ENCODE measurements around the gene WDR41. TPM values are rescaled to one million over a fixed set of nuclear protein-coding genes. Genes with fewer than 3 reads are reported as not detected.

The WDR41 gene
- polyA plus RNA-seq, 3 donors, result 52.8 to 66.1 (median 60.2) TPM

DNA sequence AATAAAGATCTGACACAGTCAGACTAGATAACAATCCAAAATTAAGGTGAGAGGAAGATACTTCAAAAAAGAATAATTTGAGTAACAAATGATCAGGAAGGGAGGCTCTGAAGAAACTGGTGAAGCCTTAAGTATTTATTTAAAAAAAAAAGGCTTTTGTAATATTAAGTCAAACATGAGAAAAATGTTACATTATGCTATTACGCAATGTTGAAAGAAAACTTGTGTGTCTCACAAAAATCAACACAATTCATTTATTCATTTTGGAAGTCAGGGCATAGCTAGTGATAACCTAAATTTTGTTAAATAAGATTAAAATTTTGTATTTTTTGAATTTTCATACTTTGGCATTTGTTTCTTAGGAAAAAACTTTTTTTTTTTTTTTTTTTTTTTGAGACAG, 28.2 kb downstream of the WDR41 start:
- no peak for DNase-seq (ENCODE audit: extremely low read depth in 1 of 11, low read depth in 9 of 11, low spot score in 4 of 11)

DNA sequence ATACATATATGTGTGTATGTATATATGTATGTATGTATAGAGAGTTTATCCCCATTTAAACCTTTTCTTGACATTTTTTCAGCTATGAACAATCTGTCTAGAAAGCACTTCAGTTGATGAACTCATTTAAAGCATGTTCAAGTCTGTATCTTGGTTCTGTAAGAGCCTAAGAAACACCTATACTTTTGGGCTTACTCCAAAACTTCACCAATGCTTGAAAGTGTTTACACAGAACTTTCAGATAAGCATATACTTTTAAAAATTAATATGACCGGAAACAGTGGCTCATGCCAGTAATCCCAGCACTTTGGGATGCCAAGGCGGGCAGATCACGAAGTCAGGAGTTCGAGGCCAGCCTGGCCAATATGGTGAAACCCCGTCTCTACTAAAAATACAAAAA, 30.8 kb downstream of the WDR41 start:
- no peak for DNase-seq (ENCODE audit: extremely low read depth in 1 of 11, low read depth in 9 of 11, low spot score in 4 of 11)

DNA sequence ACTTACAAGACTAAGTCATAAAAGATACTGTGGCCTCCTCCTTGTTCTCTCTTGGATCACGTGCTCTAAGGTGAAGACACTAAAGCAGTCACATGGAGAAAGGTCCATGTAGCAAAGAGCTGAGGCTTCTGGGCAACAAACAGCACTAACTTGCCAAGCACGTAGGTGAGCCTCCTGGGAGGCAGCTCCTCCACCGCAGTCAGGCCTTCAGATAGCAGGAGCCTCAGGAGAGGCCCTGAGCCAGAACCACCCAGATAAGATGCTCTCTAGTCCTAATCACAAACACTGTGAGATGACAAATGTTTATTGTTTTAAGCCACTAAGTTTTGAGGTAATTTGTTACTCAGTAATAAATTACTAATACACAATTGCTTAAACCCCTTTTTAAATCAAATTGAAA, 38.0 kb downstream of the WDR41 start:
- no peak for DNase-seq (ENCODE audit: extremely low read depth in 1 of 11, low read depth in 9 of 11, low spot score in 4 of 11)

DNA sequence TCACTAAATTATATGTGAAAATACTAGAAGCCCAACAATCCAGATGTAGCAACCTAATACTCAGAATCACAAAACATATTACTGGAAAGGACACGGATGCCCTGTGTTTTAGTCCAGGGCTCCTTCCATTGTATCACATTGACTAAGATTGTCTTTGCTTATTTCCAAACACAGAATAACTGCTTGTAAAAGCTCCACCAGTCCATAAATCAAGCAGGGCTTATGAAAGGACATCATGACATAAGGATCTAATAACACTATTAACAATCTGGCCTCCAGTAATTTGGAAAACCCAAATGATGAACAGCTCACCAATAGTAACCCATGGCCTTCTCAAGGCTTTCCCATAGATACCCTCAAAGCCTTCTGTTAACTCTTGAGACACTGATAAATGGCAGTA, 39.8 kb downstream of the WDR41 start:
- no peak for DNase-seq (ENCODE audit: extremely low read depth in 1 of 11, low read depth in 9 of 11, low spot score in 4 of 11)

DNA sequence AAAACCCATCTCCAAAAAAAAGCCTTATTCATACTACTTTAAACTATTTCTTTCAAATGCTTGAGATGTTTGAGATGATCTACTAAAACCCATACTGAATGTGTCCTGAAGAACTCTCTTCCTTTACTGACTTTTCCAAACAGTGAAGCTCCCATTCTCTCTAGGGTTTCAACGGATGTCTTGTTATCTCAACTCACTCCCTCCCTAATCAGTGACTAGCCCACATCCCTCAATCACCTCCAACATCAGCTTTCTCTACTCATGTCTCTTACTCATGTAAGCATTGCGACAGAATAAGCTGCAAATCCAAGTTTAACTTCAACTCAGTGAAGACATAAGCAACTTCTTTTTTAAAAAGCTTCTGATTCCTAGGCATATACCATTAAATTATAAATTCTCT, 42.1 kb downstream of the WDR41 start:
- DNase-seq (ENCODE audit: extremely low read depth in 1 of 11, low read depth in 9 of 11, low spot score in 4 of 11), result no peak

DNA sequence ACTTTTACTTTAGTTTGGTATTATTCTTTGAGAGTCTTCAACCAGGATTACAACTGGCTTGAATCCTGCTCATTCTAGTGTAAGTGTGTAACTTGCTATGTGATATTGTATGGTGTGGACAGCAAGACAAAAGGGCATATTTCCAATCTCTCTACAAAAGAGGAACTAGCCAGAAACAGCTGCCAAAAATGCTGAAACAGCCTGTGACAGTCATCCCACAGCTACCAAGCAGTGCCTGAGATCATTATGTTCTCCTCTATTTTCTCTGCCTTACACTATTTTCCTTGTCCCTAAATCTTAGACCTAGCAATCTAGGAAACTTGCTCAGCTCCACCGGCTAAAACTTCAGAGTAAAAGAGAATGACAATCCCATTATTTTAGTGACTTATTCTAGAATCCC, 42.8 kb downstream of the WDR41 start:
- no peak for DNase-seq (ENCODE audit: extremely low read depth in 1 of 11, low read depth in 9 of 11, low spot score in 4 of 11)

DNA sequence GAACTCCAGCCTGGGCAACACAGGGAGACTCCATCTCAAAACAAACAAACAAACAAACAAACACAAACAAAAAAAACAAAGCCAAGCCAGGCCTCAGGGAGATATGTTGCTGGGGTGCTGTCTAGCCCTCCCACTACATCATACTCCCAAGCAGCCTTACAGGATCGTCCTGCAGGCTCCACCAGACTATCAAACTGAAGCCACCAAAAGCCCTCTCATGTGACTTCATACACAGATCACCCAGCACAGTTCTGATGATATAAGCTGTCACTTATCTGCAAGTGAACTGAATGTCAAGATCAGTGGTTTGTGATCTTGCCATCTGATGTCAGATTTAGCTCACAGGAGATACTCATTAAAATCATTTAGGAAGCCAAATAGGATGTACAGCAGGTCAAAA, 43.3 kb downstream of the WDR41 start:
- DNase-seq (ENCODE audit: extremely low read depth in 1 of 11, low read depth in 9 of 11, low spot score in 4 of 11), result no peak

DNA sequence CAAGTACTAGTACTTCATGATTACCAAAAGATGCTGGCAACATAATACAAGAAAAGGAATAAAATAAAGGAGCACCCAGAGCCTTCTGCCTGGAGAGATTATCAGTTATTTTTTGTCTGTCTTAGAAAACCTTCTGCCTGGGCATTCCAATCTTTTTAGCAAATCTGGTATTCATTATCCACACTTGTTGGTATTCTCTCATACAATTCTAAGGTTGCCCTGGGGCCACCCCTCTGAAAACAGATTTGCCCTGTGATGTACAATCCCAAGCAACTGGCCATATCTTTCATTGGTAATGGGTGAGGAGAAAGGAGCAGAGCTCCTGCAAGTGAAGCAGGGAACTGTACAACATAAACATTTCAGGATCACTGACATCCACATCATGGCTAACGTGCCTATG, 47.8 kb downstream of the WDR41 start:
- no peak for DNase-seq (ENCODE audit: extremely low read depth in 1 of 11, low read depth in 9 of 11, low spot score in 4 of 11)

DNA sequence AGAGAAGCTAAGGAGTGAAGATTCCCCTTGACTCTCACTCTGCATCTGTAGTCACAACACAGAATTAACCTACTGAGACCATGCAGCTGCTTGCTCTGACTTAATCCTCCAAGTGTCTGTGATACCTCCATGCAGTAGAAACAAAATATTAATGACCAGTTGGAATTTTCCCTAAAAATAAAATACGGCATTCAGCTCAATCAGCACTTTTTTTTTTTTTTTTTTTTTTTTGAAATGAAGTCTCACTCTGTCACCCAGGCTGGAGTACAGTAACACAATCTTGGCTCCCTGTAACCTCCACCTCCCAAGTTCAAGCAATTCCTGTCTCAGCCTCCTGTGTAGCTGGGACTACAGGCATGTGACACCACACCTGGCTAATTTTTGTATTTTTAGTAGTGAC, 48.4 kb downstream of the WDR41 start:
- no peak for DNase-seq (ENCODE audit: extremely low read depth in 1 of 11, low read depth in 9 of 11, low spot score in 4 of 11)

DNA sequence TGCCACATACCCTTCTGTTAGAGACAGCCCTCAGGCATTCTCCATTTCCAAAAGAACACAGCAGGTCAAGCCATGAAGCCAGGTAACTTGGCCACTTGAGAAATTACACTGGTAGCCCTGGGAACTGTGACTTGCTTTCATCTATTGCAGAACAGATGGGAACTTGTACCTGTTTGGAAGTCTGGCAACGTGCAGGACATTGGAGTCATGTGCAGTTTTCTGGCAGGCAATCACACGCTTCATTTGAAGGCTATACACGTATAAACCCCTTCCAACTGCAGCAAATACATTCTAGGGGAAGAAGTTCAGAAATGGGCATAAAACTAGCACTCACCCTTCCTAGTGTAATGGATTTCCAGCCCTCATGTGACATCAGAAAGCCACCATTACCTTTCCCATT, 54.0 kb downstream of the WDR41 start:
- DNase-seq (ENCODE audit: extremely low read depth in 1 of 11, low read depth in 9 of 11, low spot score in 4 of 11), result no peak

DNA sequence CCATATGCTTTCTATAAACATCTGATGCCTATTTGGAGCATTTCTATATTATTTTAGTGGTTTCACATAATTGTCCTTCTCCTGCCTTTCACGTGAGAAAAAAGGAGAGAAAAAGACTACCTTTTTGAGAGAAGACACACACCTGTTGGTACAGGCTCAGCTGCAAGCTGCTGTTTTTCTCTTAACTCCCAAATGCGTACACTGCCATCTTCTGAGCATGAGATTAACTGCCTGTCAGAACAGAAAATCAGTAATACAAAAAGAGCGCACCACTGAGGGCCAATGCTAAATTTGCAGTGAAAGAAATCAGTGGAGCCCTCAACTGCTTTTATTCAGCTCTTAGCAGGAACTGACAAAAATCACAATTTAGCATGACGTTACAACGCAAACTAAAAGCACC, 54.9 kb downstream of the WDR41 start:
- DNase-seq (ENCODE audit: extremely low read depth in 1 of 11, low read depth in 9 of 11, low spot score in 4 of 11), result peak in 7 of 11 donors; percentile 5 to 15 (median 13)

DNA sequence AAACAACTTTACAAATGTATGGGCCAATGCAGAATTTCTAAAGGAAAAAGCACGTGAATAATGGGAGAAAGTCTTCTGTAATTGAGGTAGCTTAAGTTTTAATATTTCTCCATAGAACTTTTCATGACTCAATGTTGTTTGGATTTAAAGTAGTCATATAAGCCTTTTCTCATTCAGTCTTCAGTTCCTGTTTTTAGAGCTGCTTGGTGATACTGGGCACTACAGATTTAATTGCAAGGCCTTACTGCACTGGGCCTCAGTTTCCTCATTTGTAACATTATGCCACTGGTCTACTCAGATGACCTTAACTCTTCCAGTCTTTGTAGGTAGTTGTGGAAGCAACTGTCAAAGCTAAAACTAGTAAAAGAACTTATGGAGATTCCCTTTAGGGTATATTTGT, 60.4 kb downstream of the WDR41 start:
- DNase-seq (ENCODE audit: extremely low read depth in 1 of 11, low read depth in 9 of 11, low spot score in 4 of 11), result no peak

DNA sequence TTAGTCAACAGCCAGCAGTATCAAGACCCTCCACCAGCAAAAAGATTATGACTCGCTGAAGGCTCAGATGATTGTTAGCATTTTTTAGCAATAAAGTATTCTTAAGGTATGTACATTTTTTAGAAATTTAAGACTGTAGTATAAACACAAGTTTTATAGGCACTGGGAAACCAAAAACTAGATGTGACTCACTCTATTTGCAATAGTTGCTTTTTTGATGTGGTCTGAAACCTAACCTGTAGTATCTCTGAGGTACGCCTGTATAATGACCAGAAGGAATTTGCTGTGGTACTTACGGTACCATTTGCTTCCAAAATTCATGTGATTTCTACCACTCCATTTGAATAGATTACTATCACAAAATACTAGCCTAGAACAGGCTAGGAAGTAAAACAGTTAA, 60.8 kb downstream of the WDR41 start:
- no peak for DNase-seq (ENCODE audit: extremely low read depth in 1 of 11, low read depth in 9 of 11, low spot score in 4 of 11)

DNA sequence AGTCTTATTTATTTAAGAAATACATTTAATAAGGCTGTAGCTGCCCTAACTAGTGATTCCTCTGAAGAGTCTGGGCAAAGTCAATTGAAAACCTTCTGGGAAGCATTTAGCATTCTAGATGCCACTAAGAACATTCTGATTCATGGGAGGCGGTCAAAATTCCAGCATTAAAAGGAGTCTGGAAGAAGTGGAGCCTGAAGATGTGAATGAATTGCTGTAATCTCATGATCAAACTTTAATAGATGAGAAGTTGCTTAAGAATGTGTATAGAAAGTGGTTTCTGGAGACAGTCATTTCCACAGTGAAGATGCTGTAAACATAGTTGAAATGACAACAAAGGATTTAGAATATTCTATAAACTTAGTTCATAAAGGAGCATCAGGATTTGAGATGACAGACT, 61.4 kb downstream of the WDR41 start:
- no peak for DNase-seq (ENCODE audit: extremely low read depth in 1 of 11, low read depth in 9 of 11, low spot score in 4 of 11)

DNA sequence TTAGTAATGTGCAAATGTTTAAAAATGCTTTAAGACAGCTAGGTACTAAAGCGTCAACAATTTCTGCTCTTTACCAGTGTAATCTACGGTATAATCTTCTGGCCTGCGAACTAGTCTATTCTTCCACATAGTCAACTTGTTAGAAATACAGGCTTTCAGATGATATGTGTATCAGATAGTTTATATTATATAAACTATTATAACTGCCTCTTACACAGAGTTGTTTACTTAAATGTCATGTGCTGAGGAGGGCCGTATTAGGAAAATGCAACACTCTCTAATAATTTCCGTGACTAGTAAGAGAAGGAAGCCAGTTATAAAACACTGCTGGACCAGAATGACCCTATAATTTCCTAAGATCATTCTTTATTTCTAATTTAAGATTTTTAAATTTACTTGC, 63.6 kb downstream of the WDR41 start:
- DNase-seq (ENCODE audit: extremely low read depth in 1 of 11, low read depth in 9 of 11, low spot score in 4 of 11), result no peak

DNA sequence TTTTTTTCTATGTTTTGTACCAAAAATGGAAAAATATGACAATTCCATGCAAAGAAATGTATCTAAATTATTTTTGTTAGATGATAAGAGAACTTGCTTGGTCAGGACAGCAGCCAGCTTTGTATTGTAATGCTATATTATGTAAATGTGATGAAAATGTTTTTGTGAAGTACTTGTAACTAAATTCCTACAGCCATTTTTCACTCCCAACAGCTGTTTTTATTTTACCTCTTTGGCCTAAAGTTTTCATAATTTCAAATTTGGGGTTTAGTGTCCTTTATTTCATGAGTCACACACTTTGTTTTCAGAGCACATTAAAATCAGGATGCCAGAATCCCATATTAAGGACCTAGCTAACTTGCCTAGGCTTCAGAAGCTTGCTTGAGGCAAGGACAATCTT, 64.1 kb downstream of the WDR41 start:
- DNase-seq (ENCODE audit: extremely low read depth in 1 of 11, low read depth in 9 of 11, low spot score in 4 of 11), result no peak

DNA sequence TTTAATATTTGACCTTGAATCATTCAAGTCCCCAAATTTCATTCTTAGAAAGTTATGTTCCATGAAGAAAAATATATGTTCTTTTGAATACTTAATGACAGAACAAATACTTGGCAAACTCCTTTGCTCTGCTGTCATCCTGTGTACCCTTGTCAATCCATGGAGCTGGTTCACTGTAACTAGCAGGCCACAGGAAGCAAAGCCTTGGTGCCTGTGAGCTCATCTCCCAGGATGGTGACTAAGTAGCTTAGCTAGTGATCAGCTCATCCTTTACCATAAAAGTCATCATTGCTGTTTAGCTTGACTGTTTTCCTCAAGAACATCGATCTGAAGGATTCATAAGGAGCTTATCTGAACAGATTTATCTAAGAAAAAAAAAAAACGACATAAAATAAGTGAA, 65.4 kb downstream of the WDR41 start:
- DNase-seq (ENCODE audit: extremely low read depth in 1 of 11, low read depth in 9 of 11, low spot score in 4 of 11), result no peak

DNA sequence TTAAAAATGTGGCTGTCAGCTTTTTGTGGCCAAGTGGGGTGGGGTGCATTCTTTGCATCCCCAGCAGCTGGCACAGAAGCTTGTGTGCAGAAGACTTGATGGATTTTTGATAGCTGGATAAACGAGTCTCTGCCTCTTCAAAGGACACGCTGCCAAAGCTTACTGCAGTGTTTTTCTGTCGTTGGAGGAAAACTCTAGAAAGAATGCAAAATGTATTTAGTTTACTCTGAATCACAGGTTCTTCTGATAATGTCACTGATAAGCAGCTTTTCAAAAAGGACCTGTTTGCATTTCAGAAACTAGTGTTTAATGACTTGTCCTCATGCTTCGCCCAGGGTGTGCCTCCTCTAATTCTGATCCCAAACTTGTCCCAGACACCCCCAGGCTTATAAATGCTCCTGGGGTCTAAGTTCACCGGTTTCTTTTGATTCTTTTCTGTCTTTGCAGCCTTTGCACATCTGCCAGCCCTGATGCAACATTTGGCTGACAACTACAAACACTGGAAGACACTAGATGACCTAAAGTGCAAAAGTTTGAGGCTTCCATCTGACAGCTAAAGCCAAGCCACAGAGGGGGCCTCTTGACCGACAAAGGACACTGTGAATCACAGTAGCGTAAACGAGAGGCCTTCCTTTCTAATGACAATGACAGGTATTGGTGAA, 66.0 kb downstream of the WDR41 start:
- DNase-seq (ENCODE audit: extremely low read depth in 1 of 11, low read depth in 9 of 11, low spot score in 4 of 11), result no peak

DNA sequence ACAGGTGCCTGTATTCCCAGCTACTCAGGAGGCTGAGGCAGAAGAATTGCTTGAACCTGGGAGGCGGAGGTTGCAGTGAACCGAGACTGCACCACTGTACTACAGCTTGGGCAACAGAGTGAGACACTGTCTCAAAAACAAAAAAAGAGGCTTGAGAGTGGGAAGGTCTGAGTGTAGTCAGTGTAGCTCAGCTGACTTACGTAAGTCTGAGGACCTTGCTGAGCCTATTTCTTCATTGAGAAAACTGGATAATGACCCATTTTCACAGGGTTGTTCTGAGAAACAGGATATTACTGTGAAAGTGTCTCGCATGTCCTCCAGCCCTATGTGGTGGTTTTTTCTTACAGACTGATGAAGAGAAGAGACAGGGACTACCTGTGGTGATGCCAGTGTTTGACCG, 66.7 kb downstream of the WDR41 start:
- DNase-seq (ENCODE audit: extremely low read depth in 1 of 11, low read depth in 9 of 11, low spot score in 4 of 11), result no peak

DNA sequence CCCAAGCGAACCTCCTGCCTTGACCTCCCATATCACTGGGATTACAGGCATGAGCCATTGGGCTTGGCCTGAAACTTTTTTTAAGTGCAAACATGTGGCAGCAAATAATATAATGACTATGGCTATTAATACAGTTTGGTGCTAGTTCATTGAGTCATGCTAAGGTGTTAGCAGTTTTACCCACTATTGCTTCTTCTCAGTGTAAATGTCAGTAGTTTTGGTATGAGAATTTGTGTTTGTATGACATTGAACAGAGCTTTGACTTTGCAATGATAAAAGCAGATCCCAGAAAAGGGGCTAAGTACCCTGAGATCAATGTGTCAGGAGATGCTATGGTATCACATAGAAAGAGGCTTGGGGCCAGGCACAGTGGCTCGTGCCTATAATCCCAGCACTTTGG, 67.2 kb downstream of the WDR41 start:
- no peak for DNase-seq (ENCODE audit: extremely low read depth in 1 of 11, low read depth in 9 of 11, low spot score in 4 of 11)

DNA sequence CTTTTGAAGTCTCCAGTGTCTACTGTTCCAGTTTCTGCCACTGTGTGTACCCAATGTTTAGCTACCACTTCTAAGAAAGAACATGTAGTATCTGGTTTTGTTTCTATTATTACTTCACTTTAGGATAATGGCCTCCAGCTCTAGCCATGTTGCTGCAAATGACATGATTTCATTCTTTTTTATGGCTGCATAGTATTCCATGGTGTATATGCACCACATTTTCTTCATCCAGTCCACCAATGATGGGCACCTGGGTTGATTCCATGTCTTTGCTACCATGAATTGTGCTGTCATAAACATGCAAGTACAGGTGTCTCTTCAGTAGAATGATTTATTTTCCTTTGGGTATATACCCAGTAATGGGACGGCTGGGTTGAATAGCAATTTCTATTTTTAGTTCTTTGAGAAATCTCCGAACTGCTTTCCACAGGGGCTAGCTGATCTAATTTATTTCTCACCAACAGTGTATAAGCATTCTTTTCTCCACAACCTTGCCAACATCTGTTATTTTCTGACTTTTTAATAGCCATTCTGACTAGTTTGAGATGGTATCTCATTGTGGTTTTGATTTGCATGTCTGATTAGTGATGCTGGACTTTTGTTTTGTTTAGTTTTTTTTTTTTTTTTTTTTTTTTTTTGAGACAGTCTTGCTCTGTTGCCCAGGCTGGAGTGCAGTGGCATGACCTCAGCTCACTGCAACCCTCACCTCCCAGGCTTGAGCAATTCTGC, 68.9 kb downstream of the WDR41 start:
- DNase-seq (ENCODE audit: extremely low read depth in 1 of 11, low read depth in 9 of 11, low spot score in 4 of 11), result no peak
